Hepatocyte (in vitro differentiated cells): ENCODE measurements around the gene MAFB.

Experiments
- CTCF ChIP-seq: fragments of 200-600 bp; sonication (generic); IDR thresholded peaks from 2 replicates; pipeline ENCODE4 v1.5.1; 2016; ENCODE audit warnings: antibody characterized with exemption, mild to moderate bottlenecking; ENCODE audit not compliant: poor library complexity
- EZH2 ChIP-seq: fragments of 200-600 bp; sonication (generic); IDR thresholded peaks from 2 replicates; pipeline ENCODE4 v1.6.1; 2016; ENCODE audit warnings: antibody characterized with exemption, mild to moderate bottlenecking, borderline replicate concordance
- EZH2phosphoT487 ChIP-seq: fragments of 200-600 bp; sonication (generic); IDR thresholded peaks from one replicate; pipeline ENCODE4 v1.6.1; 2018; ENCODE audit warnings: antibody characterized with exemption, mild to moderate bottlenecking, low read depth, moderate library complexity; ENCODE audit not compliant: unreplicated experiment, severe bottlenecking

DNA sequence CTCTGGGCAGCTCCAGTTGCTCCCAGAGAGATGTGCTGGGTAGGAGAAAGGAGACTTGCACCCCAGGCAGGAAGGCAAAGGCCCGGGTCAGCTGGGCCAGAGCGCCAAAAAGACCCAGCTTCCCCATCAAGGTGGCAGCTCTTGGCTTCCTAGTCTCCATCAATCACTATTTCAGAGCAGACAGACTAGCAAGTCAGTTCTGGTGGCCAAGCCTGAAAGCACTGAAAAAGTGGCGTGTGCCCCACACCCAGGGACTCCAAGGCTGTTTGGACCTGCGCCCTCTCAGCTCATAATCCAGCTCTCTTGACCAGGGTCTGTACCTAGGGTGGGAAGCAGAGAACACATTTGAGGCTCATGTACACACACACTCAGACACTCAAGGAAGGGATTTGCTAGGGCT lies 3.7 kb downstream of the MAFB start:
- no peak for TF ChIP-seq CTCF
- no peak for TF ChIP-seq EZH2phosphoT487
- TF ChIP-seq EZH2, result no peak
